ENCODE results near the gene IFI44. TPM values are rescaled to one million over a fixed set of nuclear protein-coding genes. Genes with fewer than 3 reads are reported as not detected.

IFI44 gene
- total and polyA plus RNA-seq, 10 of the 15 experiments (the other 5 are each of a cell fraction or from before 2014, with no cell fraction given): 37.7 to 272 (median 90.9) TPM

- Histone ChIP-seq H3K9ac (ENCODE audit: control insufficient read depth, insufficient read depth, low read length) (no peak overlapping the region), H3K27ac (ENCODE audit: control insufficient read depth, insufficient read depth) (no peak overlapping the region), H4K20me1 (ENCODE audit: control insufficient read depth, insufficient read depth) (no peaks in the 10 kb centered on the region), H3K4me2 (ENCODE audit: control insufficient read depth, insufficient read depth) (no peak overlapping the region), H3K27me3 (replicated peaks in 1 of 2; ENCODE audit: control insufficient read depth in 2 of 2, insufficient read depth in 2 of 2, low read length in 1 of 2) (no peaks in the 10 kb centered on the region), H3K9me3 (replicated peaks; ENCODE audit: control insufficient read depth, insufficient read depth, low read length) (no peaks in the 10 kb centered on the region), H3K4me1 (ENCODE audit: control insufficient read depth, insufficient read depth, low read length) (no peaks in the 10 kb centered on the region), H3K4me3 (no peak overlapping the region), H2AFZ (ENCODE audit: control insufficient read depth, low read depth, low read length) (no peak overlapping the region), H3K36me3 (ENCODE audit: control insufficient read depth in 2 of 2, insufficient read depth in 2 of 2, low read length in 1 of 2) (no peaks in the 10 kb centered on the region), H3K79me2 (ENCODE audit: control insufficient read depth, insufficient read depth, low read length) (no peaks in the 10 kb centered on the region)
- SMC1A ChIA-PET (ENCODE audit: uncharacterized antibody, unreplicated experiment): no interaction called here
- RAD21 ChIA-PET (ENCODE audit: unreplicated experiment): no interaction called here
- CTCF ChIA-PET: interaction anchor here (0.8 to 2.0 kb wide), 2 partner anchors 10 to 28 kb away, joined by 3 to 4 read pairs; no protein-coding TSS in a partner anchor
- ATAC-seq (no peak), FAIRE-seq (no peak), DNase-seq (ENCODE audit: low read depth, low spot score) (no peak)
- no TSS peak for BruUV-seq (replicated peaks)
- intact Hi-C loops (cut with micrococcal nuclease; ENCODE audit: unreplicated experiment) (no loop called here), in situ Hi-C loops (cut with MboI) (no loop called here)
- whole genome bisulfite sequencing (ENCODE audit: insufficient coverage, insufficient replicate concordance, low lambda C conversion rate, missing lambda C conversion rate): 45% methylated on average over 4 of the region's 4 CpGs
- POLR2A ChIA-PET: no interaction called here
- no peak for TF ChIP-seq RUNX3 (IDR thresholded peaks at IDR 0.05; ENCODE audit: low read length)
- no peak for TF ChIP-seq TCF7 (IDR thresholded peaks at IDR 0.05; ENCODE audit: borderline replicate concordance)
- TF ChIP-seq EP300 (IDR thresholded peaks at IDR 0.05; ENCODE audit: borderline replicate concordance in 1 of 2, control insufficient read depth in 1 of 2, low read depth in 2 of 2, low read length in 2 of 2): no peak
- no peak for TF ChIP-seq SMC3 (IDR thresholded peaks at IDR 0.05; ENCODE audit: borderline replicate concordance, low read length)
- TF ChIP-seq ZNF207 (IDR thresholded peaks at IDR 0.05; ENCODE audit: borderline replicate concordance): no peak
- TF ChIP-seq PRDM15 (CRISPR knock-in tag; IDR thresholded peaks at IDR 0.05): no peak
- TF ChIP-seq CREB1 (IDR thresholded peaks at IDR 0.05; ENCODE audit: low read depth): no peak
- TF ChIP-seq POLR2AphosphoS2 (IDR thresholded peaks at IDR 0.05; ENCODE audit: low read depth, low read length): no peak
- no peak for TF ChIP-seq ZNF687 (IDR thresholded peaks at IDR 0.05)
- TF ChIP-seq POU2F2 (IDR thresholded peaks at IDR 0.05; ENCODE audit: borderline replicate concordance, low read depth, low read length): no peak
- no peak for TF ChIP-seq KAT2A (conservative IDR thresholded peaks at IDR 0.05; ENCODE audit: control insufficient read depth, low read depth, low read length)
Measured at GRCh38 chr1:78703806-78704205, 54.2 kb downstream of the IFI44 start.
